Measurements from ENCODE around the gene DHX8.

- TF ChIP-seq CTCF (IDR thresholded peaks at IDR 0.05; ENCODE audit: borderline replicate concordance, extremely low read depth, low read length, poor library complexity, severe bottlenecking) (no peak), EZH2 (IDR thresholded peaks at IDR 0.05; ENCODE audit: borderline replicate concordance, low read depth, low read length, severe bottlenecking) (no peak)
These were observed 34.0 kb downstream of the DHX8 start for GRCh38 chr17:43517615-43518386.

Data from DND-41 (cell line).